GM12878 (cell line): ENCODE results near the gene SLC35F6.

ENCODE experiments used
- ATF3 ChIP-seq: IDR thresholded peaks from 2 replicates; pipeline ENCODE4 v1.6.1; 2011; ENCODE audit warnings: low read depth, mild to moderate bottlenecking, low read length, moderate library complexity, borderline replicate concordance; ENCODE audit errors: extremely low read depth
- BCLAF1 ChIP-seq: fragments of 450-650 bp; IDR thresholded peaks from 2 replicates; pipeline ENCODE4 v1.6.1; 2017; ENCODE audit warnings: antibody characterized with exemption, mild to moderate bottlenecking, moderate library complexity
- CTCF ChIP-seq, 3 experiments: IDR thresholded peaks in 2 of 3; conservative IDR thresholded peaks in 1 of 3; 2 replicates each; pipeline ENCODE4 v1.5.1; 2011; ENCODE audit warnings: low read depth in 3 of 3, low read length in 3 of 3, mild to moderate bottlenecking in 3 of 3, control low read depth in 2 of 3, moderate library complexity in 2 of 3, inconsistent platforms in 1 of 3, mixed read lengths in 1 of 3; ENCODE audit not compliant: control insufficient read depth in 2 of 3, insufficient read depth in 1 of 3; ENCODE audit errors: extremely low read depth in 1 of 3
- RBBP5 ChIP-seq: fragments of 200-600 bp; sonication (generic); conservative IDR thresholded peaks from 2 replicates; pipeline ENCODE4 v1.6.1; 2016
- RFX5 ChIP-seq: IDR thresholded peaks from 2 replicates; pipeline ENCODE4 v1.6.1; 2011; ENCODE audit warnings: low read depth, low read length, improper control_type of control experiment
- SPI1 ChIP-seq: IDR thresholded peaks from 2 replicates; pipeline ENCODE4 v1.6.1; 2011; ENCODE audit warnings: low read depth, mild to moderate bottlenecking, low read length, moderate library complexity, borderline replicate concordance; ENCODE audit not compliant: insufficient read depth
- ZBTB33 ChIP-seq: fragments of 450-650 bp; IDR thresholded peaks from 2 replicates; pipeline ENCODE4 v1.6.1; 2017; ENCODE audit warnings: mild to moderate bottlenecking
- ZBTB4 ChIP-seq: fragments of 450-650 bp; formaldehyde crosslinking; IDR thresholded peaks from 2 replicates; pipeline ENCODE4 v1.4.0; 2022; ENCODE audit warnings: mild to moderate bottlenecking, moderate library complexity

GRCh38 chr2:26820932-26821331, 56.8 kb downstream of the SLC35F6 start:
- TF ChIP-seq ZBTB33 (no peak), ZBTB4 (CRISPR knock-in tag) (no peak), CTCF (IDR thresholded peaks at IDR 0.05 in 2 of 3, conservative IDR thresholded peaks at IDR 0.05 in 1 of 3; ENCODE audit: control insufficient read depth in 2 of 3, extremely low read depth in 1 of 3, insufficient read depth in 1 of 3, low read depth in 3 of 3, low read length in 3 of 3) (no peak), RBBP5 (no peak), SPI1 (no peak), BCLAF1 (no peak), RFX5 (no peak), ATF3 (no peak)
